HK-2 (cell line): ENCODE measurements around the gene ANKRD28.
"Not testable (repeated sequence)": the region's sequence is repeated elsewhere in the genome, so short reads cannot be mapped to it uniquely, and the experiment has no call there.

Experiments
- DNase-seq: peaks from one replicate; pipeline ENCODE4 v3.0.0-alpha.2; 2018; ENCODE audit not compliant: unreplicated experiment

ANKRD28 gene

GRCh38 chr3:15803921-15804320, 6.1 kb upstream of the ANKRD28 start:
- DNase-seq: no peak

- no peak for DNase-seq
These were observed 3.5 kb upstream of the ANKRD28 start for GRCh38 chr3:15801298-15801697.

GRCh38 chr3:15800780-15801179, 3.0 kb upstream of the ANKRD28 start:
- no peak for DNase-seq

- no peak for DNase-seq
These were observed 2.5 kb upstream of the ANKRD28 start for GRCh38 chr3:15800327-15800726.

GRCh38 chr3:15798533-15799245, 910 bp upstream of the ANKRD28 start:
- no peak for DNase-seq

- DNase-seq: peak; percentile 17
These were observed 773 bp downstream of the ANKRD28 start for GRCh38 chr3:15796771-15797641.

GRCh38 chr3:15796331-15796730, 1.4 kb downstream of the ANKRD28 start:
- DNase-seq: no peak

GRCh38 chr3:15795651-15796308, 2.0 kb downstream of the ANKRD28 start:
- DNase-seq: no peak

- no peak for DNase-seq
These were observed 2.7 kb downstream of the ANKRD28 start for GRCh38 chr3:15794842-15795650.

GRCh38 chr3:15794303-15794771, 3.4 kb downstream of the ANKRD28 start:
- DNase-seq: no peak

GRCh38 chr3:15791525-15791924, 6.3 kb downstream of the ANKRD28 start:
- DNase-seq: no peak

- no peak for DNase-seq
These were observed 9.8 kb downstream of the ANKRD28 start for GRCh38 chr3:15787941-15788340.

GRCh38 chr3:15787526-15787925, 10.3 kb downstream of the ANKRD28 start:
- no peak for DNase-seq

- no peak for DNase-seq
These were observed 14.3 kb downstream of the ANKRD28 start for GRCh38 chr3:15783361-15783969.

GRCh38 chr3:15782429-15782828, 15.3 kb downstream of the ANKRD28 start:
- no peak for DNase-seq

- DNase-seq: no peak
These were observed 16.0 kb downstream of the ANKRD28 start for GRCh38 chr3:15781637-15782402.

GRCh38 chr3:15781131-15781530, 16.6 kb downstream of the ANKRD28 start:
- no peak for DNase-seq

- no peak for DNase-seq
These were observed 18.7 kb downstream of the ANKRD28 start for GRCh38 chr3:15779111-15779510.

GRCh38 chr3:15778332-15778858, 19.4 kb downstream of the ANKRD28 start:
- DNase-seq: no peak

GRCh38 chr3:15774931-15775560, 22.7 kb downstream of the ANKRD28 start:
- DNase-seq: not testable (repeated sequence)
